ENCODE measurements around the gene PRXL2B. TPM values are rescaled to one million over a fixed set of nuclear protein-coding genes. Genes with fewer than 3 reads are reported as not detected.

PRXL2B gene
- polyA plus RNA-seq, 1 donor, result 23.2 TPM

GRCh38 chr1:2585318-2586092 is 1.1 kb upstream of the PRXL2B start:
- DNase-seq, result peak; percentile 53

GRCh38 chr1:2587071-2587859 is 688 bp downstream of the PRXL2B start:
- peak; percentile 43 for DNase-seq

GRCh38 chr1:2587860-2588571 is 1.4 kb downstream of the PRXL2B start:
- no peak for DNase-seq

GRCh38 chr1:2588661-2589430 is 2.3 kb downstream of the PRXL2B start:
- DNase-seq, result no peak

- DNase-seq, result no peak
Measured at GRCh38 chr1:2589431-2590232, 3.1 kb downstream of the PRXL2B start.

- DNase-seq, result no peak
Measured at GRCh38 chr1:2590233-2591141, 3.9 kb downstream of the PRXL2B start.

- DNase-seq, result no peak
Measured at GRCh38 chr1:2591233-2591580, 4.6 kb downstream of the PRXL2B start.

GRCh38 chr1:2591581-2592261 is 5.1 kb downstream of the PRXL2B start:
- no peak for DNase-seq

GRCh38 chr1:2592672-2593071 is 6.1 kb downstream of the PRXL2B start:
- no peak for DNase-seq

GRCh38 chr1:2593251-2593878 is 6.8 kb downstream of the PRXL2B start:
- DNase-seq, result no peak

GRCh38 chr1:2594001-2594640 is 7.5 kb downstream of the PRXL2B start:
- DNase-seq, result no peak

- DNase-seq, result no peak
Measured at GRCh38 chr1:2594641-2595131, 8.1 kb downstream of the PRXL2B start.

- DNase-seq, result no peak
Measured at GRCh38 chr1:2595261-2595811, 8.8 kb downstream of the PRXL2B start.

GRCh38 chr1:2595812-2596529 is 9.4 kb downstream of the PRXL2B start:
- no peak for DNase-seq

GRCh38 chr1:2596530-2597333 is 10.2 kb downstream of the PRXL2B start:
- no peak for DNase-seq

- DNase-seq, result no peak
Measured at GRCh38 chr1:2597441-2598328, 11.1 kb downstream of the PRXL2B start.

Data from hindlimb muscle (tissue), 1 donor.